Body of pancreas (tissue), 4 donors: ENCODE measurements around the gene C2CD4A. TPM values are rescaled to one million over a fixed set of nuclear protein-coding genes. Genes with fewer than 3 reads are reported as not detected.

Source experiments
- ATAC-seq: fragments of 150-250 bp; one replicate; pipeline ENCODE4 v1.9.1; 2016
- DNase-seq, 4 donors: peaks; one replicate each; pipeline ENCODE4 v3.0.0-alpha.2; 2019
- H3K27ac ChIP-seq, 4 donors: fragments of 200-600 bp; sonication (generic); 1 replicate in 3 of 4; 2 replicates in 1 of 4; pipeline versions ENCODE4 v1.5.1 to v1.6.1; 2016 to 2019; ENCODE audit warnings: mild to moderate bottlenecking in 1 of 4, mixed read lengths in 1 of 4, moderate library complexity in 1 of 4
- H3K27me3 ChIP-seq, 2 donors: fragments of 200-600 bp; sonication (generic); one replicate each; pipeline ENCODE4 v1.6.0; 2016; ENCODE audit warnings: mild to moderate bottlenecking in 1 of 2
- H3K36me3 ChIP-seq, 2 donors: fragments of 200-600 bp; sonication (generic); replicated peaks in 1 of 2; 2 replicates each; pipeline ENCODE4 v1.5.1; 2016; ENCODE audit warnings: low read depth in 2 of 2; ENCODE audit not compliant: insufficient read depth in 1 of 2
- H3K4me1 ChIP-seq: fragments of 200-600 bp; sonication (generic); one replicate; pipeline ENCODE4 v1.6.0; 2016
- H3K4me3 ChIP-seq, 2 donors: fragments of 200-600 bp; sonication (generic); 1 replicate in 1 of 2; 2 replicates in 1 of 2; pipeline ENCODE4 v1.5.1; 2016 to 2019
- H3K9me3 ChIP-seq, 3 donors: fragments of 200-600 bp; sonication (generic); 1 replicate in 2 of 3; 2 replicates in 1 of 3; pipeline ENCODE4 v1.5.1; 2016
- CTCF ChIP-seq, 7 experiments: fragments of 450-650 bp in 4 of 7; fragments of 200-600 bp in 3 of 7; sonication (generic) in 3 of 7; IDR thresholded peaks; one replicate each; pipeline ENCODE4 v1.5.1; 2016 to 2019; ENCODE audit warnings: antibody characterized with exemption in 7 of 7
- POLR2A ChIP-seq, 3 donors: fragments of 450-650 bp; IDR thresholded peaks; one replicate each; pipeline ENCODE4 v1.6.1; 2016; ENCODE audit warnings: antibody characterized with exemption in 3 of 3, mild to moderate bottlenecking in 2 of 3
- WGBS, 2 donors: methylation state at CpG; one replicate each; pipeline ENCODE4 v1.1.5; 2017; 5-methylcytosine and 5-hydroxymethylcytosine counted together
- intact Hi-C: fragments of 100-400 bp; cut with DNase I; formaldehyde crosslinking; loops from one replicate; pipeline ENCODE4 v1.15.1; 2023
- total RNA-seq, 2 donors: library from RNA; depleted of rRNA; stranded (reverse); fragments of >200 nt; gene quantifications; one replicate each; pipeline ENCODE4 v1.1.0, GENCODE V29; 2016

The C2CD4A gene
- 1 to 10 TPM; 1.6 to 2.1 TPM for total RNA-seq

- peak; percentile 86 for ATAC-seq
- peak; percentile 94 to 97 (median 96) for DNase-seq
- Histone ChIP-seq H3K4me3 (peak within 1 kb of the TSS in 1 of 2 donors; percentile 29), H3K4me1 (peaks cover 42% of the 10 kb centered on the region), H3K36me3 (no peaks in the 10 kb centered on the region), H3K27ac (peak within 1 kb of the TSS; percentile 80 to 91 (median 89)), H3K27me3 (no peaks in the 10 kb centered on the region), H3K9me3 (no peaks in the 10 kb centered on the region)
- WGBS, 2 donors: 0 to 3% methylated on average over 21 to 33 of the region's 33 CpGs
- intact Hi-C loops: no loop called here
- TF ChIP-seq POLR2A (IDR thresholded peaks at IDR 0.05): peak; percentile 93 to 98 (median 96)
- peak in 5 of 7 experiments; percentile 7 to 68 (median 54) for TF ChIP-seq CTCF (IDR thresholded peaks at IDR 0.05)
These were observed at the start of gene C2CD4A for GRCh38 chr15:62066663-62067447. TSS of gene C2CD4A (plus strand) at chr15:62066977. CDS start at chr15:62067614, 637 bp downstream.

- H3K4me1 ChIP-seq: no peaks in the 10 kb centered on the region
- 93 to 95% methylated on average over 3 of the region's 3 CpGs for WGBS, 2 donors
- no peaks in the 10 kb centered on the region for H3K36me3 ChIP-seq
- no peaks in the 10 kb centered on the region for H3K27me3 ChIP-seq
- intact Hi-C loops: no loop called here
- no peak overlapping the region for H3K27ac ChIP-seq
- ATAC-seq: no peak
- H3K9me3 ChIP-seq: no peaks in the 10 kb centered on the region
- DNase-seq: no peak
- TF ChIP-seq CTCF (IDR thresholded peaks at IDR 0.05): no peak
- TF ChIP-seq POLR2A (IDR thresholded peaks at IDR 0.05): no peak
- H3K4me3 ChIP-seq: no peak overlapping the region
These were observed 46.1 kb upstream of the C2CD4A start for GRCh38 chr15:62020576-62021160.

GRCh38 chr15:62021991-62022600 is 44.7 kb upstream of the C2CD4A start:
- WGBS, 2 donors: 96 to 97% methylated on average over 3 of the region's 3 CpGs
- no peaks in the 10 kb centered on the region for H3K4me1 ChIP-seq
- no peaks in the 10 kb centered on the region for H3K9me3 ChIP-seq
- intact Hi-C loops: no loop called here
- ATAC-seq (no peak), DNase-seq (no peak)
- no peak overlapping the region for H3K27ac ChIP-seq
- H3K36me3 ChIP-seq: no peaks in the 10 kb centered on the region
- H3K27me3 ChIP-seq: no peaks in the 10 kb centered on the region
- H3K4me3 ChIP-seq: no peak overlapping the region
- TF ChIP-seq POLR2A (IDR thresholded peaks at IDR 0.05) (no peak), CTCF (IDR thresholded peaks at IDR 0.05) (no peak)

- Histone ChIP-seq H3K4me1 (no peaks in the 10 kb centered on the region), H3K4me3 (no peak overlapping the region), H3K27ac (no peak overlapping the region), H3K36me3 (no peaks in the 10 kb centered on the region), H3K9me3 (no peaks in the 10 kb centered on the region), H3K27me3 (no peaks in the 10 kb centered on the region)
- DNase-seq (no peak), ATAC-seq (no peak)
- intact Hi-C loops: no loop called here
- WGBS, 2 donors: 65 to 67% methylated on average over 2 of the region's 2 CpGs
- TF ChIP-seq POLR2A (IDR thresholded peaks at IDR 0.05) (no peak), CTCF (IDR thresholded peaks at IDR 0.05) (no peak)
These were observed 40.1 kb upstream of the C2CD4A start for GRCh38 chr15:62026487-62027262.
